HEK293 (cell line): ENCODE data around the gene HLA-E.
"Not testable (repeated sequence)": the region's sequence is repeated elsewhere in the genome, so short reads cannot be mapped to it uniquely, and the experiment has no call there.

Experiments
- KLF16 ChIP-seq: fragments of 450-650 bp; formaldehyde crosslinking; IDR thresholded peaks from 2 replicates; pipeline ENCODE4 v1.5.1; 2017; ENCODE audit warnings: missing biosample characterization, missing genetic modification characterization
- ZBTB48 ChIP-seq: fragments of 450-650 bp; formaldehyde crosslinking; IDR thresholded peaks from 2 replicates; pipeline ENCODE4 v1.5.1; 2016; ENCODE audit warnings: missing biosample characterization, missing genetic modification characterization
- ZNF23 ChIP-seq: fragments of 450-650 bp; formaldehyde crosslinking; IDR thresholded peaks from 2 replicates; pipeline ENCODE4 v1.5.1; 2016; ENCODE audit warnings: missing biosample characterization, missing genetic modification characterization, borderline replicate concordance
- ZNF302 ChIP-seq: fragments of 450-650 bp; formaldehyde crosslinking; IDR thresholded peaks from 2 replicates; pipeline ENCODE4 v1.5.1; 2016; ENCODE audit warnings: missing biosample characterization, missing genetic modification characterization, low read depth
- ZNF366 ChIP-seq: fragments of 450-650 bp; formaldehyde crosslinking; conservative IDR thresholded peaks from 2 replicates; pipeline ENCODE4 v1.5.1; 2016; ENCODE audit warnings: missing biosample characterization, missing genetic modification characterization
- TF ChIP-seq, protein P1 (sequence below): fragments of 450-650 bp; formaldehyde crosslinking; IDR thresholded peaks from 2 replicates; pipeline ENCODE4 v1.5.1; 2016; ENCODE audit warnings: missing biosample characterization, missing genetic modification characterization
- TF ChIP-seq, protein P2 (sequence below): fragments of 450-650 bp; formaldehyde crosslinking; IDR thresholded peaks from 2 replicates; pipeline ENCODE4 v1.5.1; 2016; ENCODE audit warnings: missing biosample characterization, missing genetic modification characterization
- TF ChIP-seq, protein P3 (sequence below): fragments of 450-650 bp; formaldehyde crosslinking; optimal IDR thresholded peaks from 2 replicates; pipeline ENCODE3; 2016; ENCODE audit warnings: missing biosample characterization, mild to moderate bottlenecking, missing genetic modification characterization

DNA sequence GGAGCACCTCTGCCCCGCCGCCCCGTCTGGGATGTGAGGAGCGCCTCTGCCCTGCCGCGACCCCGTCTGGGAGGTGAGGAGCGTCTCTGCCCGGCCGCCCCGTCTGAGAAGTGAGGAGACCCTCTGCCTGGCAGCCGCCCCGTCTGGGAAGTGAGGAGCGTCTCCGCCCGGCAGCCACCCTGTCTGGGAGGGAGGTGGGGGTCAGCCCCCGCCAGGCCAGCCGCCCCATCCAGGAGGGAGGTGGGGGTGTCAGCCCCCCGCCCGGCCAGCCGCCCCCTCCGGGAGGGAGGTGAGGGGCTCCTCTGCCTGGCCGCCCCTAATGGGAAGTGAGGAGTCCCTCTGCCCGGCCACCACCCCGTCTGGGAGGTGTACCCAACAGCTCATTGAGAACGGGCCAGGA is 14.2 kb upstream of the HLA-E start:
- not testable (repeated sequence) for TF ChIP-seq ZNF302 (tag by site-specific recombination); ZNF366; KLF16 (tag by site-specific recombination); ZNF23 (tag by site-specific recombination); ZBTB48 (tag by site-specific recombination)
- TF ChIP-seq, protein P1, sequence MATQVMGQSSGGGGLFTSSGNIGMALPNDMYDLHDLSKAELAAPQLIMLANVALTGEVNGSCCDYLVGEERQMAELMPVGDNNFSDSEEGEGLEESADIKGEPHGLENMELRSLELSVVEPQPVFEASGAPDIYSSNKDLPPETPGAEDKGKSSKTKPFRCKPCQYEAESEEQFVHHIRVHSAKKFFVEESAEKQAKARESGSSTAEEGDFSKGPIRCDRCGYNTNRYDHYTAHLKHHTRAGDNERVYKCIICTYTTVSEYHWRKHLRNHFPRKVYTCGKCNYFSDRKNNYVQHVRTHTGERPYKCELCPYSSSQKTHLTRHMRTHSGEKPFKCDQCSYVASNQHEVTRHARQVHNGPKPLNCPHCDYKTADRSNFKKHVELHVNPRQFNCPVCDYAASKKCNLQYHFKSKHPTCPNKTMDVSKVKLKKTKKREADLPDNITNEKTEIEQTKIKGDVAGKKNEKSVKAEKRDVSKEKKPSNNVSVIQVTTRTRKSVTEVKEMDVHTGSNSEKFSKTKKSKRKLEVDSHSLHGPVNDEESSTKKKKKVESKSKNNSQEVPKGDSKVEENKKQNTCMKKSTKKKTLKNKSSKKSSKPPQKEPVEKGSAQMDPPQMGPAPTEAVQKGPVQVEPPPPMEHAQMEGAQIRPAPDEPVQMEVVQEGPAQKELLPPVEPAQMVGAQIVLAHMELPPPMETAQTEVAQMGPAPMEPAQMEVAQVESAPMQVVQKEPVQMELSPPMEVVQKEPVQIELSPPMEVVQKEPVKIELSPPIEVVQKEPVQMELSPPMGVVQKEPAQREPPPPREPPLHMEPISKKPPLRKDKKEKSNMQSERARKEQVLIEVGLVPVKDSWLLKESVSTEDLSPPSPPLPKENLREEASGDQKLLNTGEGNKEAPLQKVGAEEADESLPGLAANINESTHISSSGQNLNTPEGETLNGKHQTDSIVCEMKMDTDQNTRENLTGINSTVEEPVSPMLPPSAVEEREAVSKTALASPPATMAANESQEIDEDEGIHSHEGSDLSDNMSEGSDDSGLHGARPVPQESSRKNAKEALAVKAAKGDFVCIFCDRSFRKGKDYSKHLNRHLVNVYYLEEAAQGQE (tag by site-specific recombination), result not testable (repeated sequence)
- TF ChIP-seq, protein P2, sequence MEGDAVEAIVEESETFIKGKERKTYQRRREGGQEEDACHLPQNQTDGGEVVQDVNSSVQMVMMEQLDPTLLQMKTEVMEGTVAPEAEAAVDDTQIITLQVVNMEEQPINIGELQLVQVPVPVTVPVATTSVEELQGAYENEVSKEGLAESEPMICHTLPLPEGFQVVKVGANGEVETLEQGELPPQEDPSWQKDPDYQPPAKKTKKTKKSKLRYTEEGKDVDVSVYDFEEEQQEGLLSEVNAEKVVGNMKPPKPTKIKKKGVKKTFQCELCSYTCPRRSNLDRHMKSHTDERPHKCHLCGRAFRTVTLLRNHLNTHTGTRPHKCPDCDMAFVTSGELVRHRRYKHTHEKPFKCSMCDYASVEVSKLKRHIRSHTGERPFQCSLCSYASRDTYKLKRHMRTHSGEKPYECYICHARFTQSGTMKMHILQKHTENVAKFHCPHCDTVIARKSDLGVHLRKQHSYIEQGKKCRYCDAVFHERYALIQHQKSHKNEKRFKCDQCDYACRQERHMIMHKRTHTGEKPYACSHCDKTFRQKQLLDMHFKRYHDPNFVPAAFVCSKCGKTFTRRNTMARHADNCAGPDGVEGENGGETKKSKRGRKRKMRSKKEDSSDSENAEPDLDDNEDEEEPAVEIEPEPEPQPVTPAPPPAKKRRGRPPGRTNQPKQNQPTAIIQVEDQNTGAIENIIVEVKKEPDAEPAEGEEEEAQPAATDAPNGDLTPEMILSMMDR (tag by site-specific recombination), result not testable (repeated sequence)
- TF ChIP-seq, protein P3, sequence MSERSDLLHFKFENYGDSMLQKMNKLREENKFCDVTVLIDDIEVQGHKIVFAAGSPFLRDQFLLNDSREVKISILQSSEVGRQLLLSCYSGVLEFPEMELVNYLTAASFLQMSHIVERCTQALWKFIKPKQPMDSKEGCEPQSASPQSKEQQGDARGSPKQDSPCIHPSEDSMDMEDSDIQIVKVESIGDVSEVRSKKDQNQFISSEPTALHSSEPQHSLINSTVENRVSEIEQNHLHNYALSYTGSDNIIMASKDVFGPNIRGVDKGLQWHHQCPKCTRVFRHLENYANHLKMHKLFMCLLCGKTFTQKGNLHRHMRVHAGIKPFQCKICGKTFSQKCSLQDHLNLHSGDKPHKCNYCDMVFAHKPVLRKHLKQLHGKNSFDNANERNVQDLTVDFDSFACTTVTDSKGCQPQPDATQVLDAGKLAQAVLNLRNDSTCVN (tag by site-specific recombination), result not testable (repeated sequence)
